Panc1 (cell line): ENCODE data around the gene QKI. TPM values are rescaled to one million over a fixed set of nuclear protein-coding genes. Genes with fewer than 3 reads are reported as not detected.

ENCODE experiments used
- ATAC-seq: fragments of 200-7000 bp; cut with Tn5 transposase; 2 replicates; pipeline ENCODE4 v1.9.1; 2020; ENCODE audit warnings: mild to moderate bottlenecking, moderate library complexity
- BruUV-seq: library from RNA; stranded (reverse); fragments of 400-500 nt; replicated peaks from 2 replicates; lab custom pipeline; 2021; lab: Mats Ljungman, UMichigan
- CTCF ChIA-PET: fragments of 300-600 bp; sonication (Branson Sonifier 250); formaldehyde crosslinking; loops from one replicate; lab custom pipeline; 2022; ENCODE audit warnings: antibody characterized with exemption; lab: Charles Lee
- POLR2A ChIA-PET: fragments of 300-600 bp; sonication (Branson Sonifier 250); formaldehyde crosslinking; loops from one replicate; lab custom pipeline; 2022; ENCODE audit warnings: antibody characterized with exemption; lab: Charles Lee
- DNase-seq: peaks from one replicate; pipeline ENCODE4 v3.0.0-alpha.2; 2010; ENCODE audit warnings: low read depth, low spot score
- H3K27ac ChIP-seq: 2 replicates; pipeline ENCODE4 v1.5.1; 2011; ENCODE audit warnings: mild to moderate bottlenecking, low read length, inconsistent platforms
- H3K27me3 ChIP-seq: fragments of 200-500 bp; sonication (Bioruptor generic); 2 replicates; pipeline ENCODE4 v1.6.0; 2014; ENCODE audit warnings: low read length, inconsistent platforms; ENCODE audit not compliant: control insufficient read depth, insufficient read depth
- H3K36me3 ChIP-seq: fragments of 200-500 bp; sonication (Bioruptor generic); 2 replicates; pipeline ENCODE4 v1.5.1; 2014; ENCODE audit warnings: inconsistent platforms, mild to moderate bottlenecking, low read length, moderate library complexity; ENCODE audit not compliant: control insufficient read depth, insufficient read depth
- H3K4me1 ChIP-seq: 2 replicates; pipeline ENCODE4 v1.5.1; 2011; ENCODE audit warnings: inconsistent platforms, mild to moderate bottlenecking, low read length, moderate library complexity; ENCODE audit not compliant: control insufficient read depth, insufficient read depth
- H3K4me3 ChIP-seq, 2 experiments: 2 replicates each; pipeline ENCODE4 v1.5.1; 2011 to 2012; ENCODE audit warnings: low read depth in 2 of 2, low read length in 2 of 2, mild to moderate bottlenecking in 2 of 2, inconsistent platforms in 1 of 2, moderate library complexity in 1 of 2
- H3K9me3 ChIP-seq: fragments of 200-500 bp; sonication (Bioruptor generic); 2 replicates; pipeline ENCODE4 v1.5.1; 2014; ENCODE audit warnings: low read depth, mild to moderate bottlenecking, inconsistent platforms, low read length, moderate library complexity; ENCODE audit not compliant: control insufficient read depth, insufficient read depth
- CTCF ChIP-seq: fragments of 450-650 bp; IDR thresholded peaks from 2 replicates; pipeline ENCODE4 v1.5.1; 2017; ENCODE audit warnings: mild to moderate bottlenecking
- POLR2AphosphoS5 ChIP-seq: IDR thresholded peaks from 2 replicates; pipeline ENCODE4 v1.6.1; 2012; ENCODE audit warnings: mild to moderate bottlenecking, low read depth, low read length, moderate library complexity
- REST ChIP-seq, 2 experiments: IDR thresholded peaks; 2 replicates each; pipeline ENCODE4 v1.6.1; 2011 to 2012; ENCODE audit warnings: low read depth in 2 of 2, control low read depth in 1 of 2, low read length in 1 of 2, mild to moderate bottlenecking in 1 of 2, moderate library complexity in 1 of 2; ENCODE audit not compliant: insufficient read depth in 1 of 2
- SIN3A ChIP-seq: IDR thresholded peaks from 2 replicates; pipeline ENCODE4 v1.6.1; 2012; ENCODE audit warnings: low read depth, mild to moderate bottlenecking, low read length, moderate library complexity, borderline replicate concordance; ENCODE audit not compliant: insufficient read depth
- TCF7L2 ChIP-seq: IDR thresholded peaks from 2 replicates; pipeline ENCODE4 v1.6.1; 2011; ENCODE audit warnings: mild to moderate bottlenecking, low read depth, low read length, inconsistent platforms
- in situ Hi-C: cut with HindIII; loops from 2 replicates; pipeline ENCODE4 v1.10.0; 2016; ENCODE audit warnings: low sequenced_read_pairs, low pct_unique_long_range_greater_than_20kb
- intact Hi-C: fragments of 100-400 bp; cut with micrococcal nuclease; formaldehyde crosslinking; loops from one replicate; pipeline ENCODE4 v1.10.0; 2022; ENCODE audit not compliant: unreplicated experiment
- total RNA-seq: library from RNA; stranded (reverse); gene quantifications from one replicate; pipeline ENCODE4 v1.2.1, GENCODE V29; 2021; ENCODE audit not compliant: unreplicated experiment

The QKI gene
- total RNA-seq, 1 experiment from 2014 or later, result 176 TPM

- CTCF ChIA-PET, result no interaction called here
- H3K27me3 ChIP-seq, result no peaks in the 10 kb centered on the region
- no peak overlapping the region for H3K4me3 ChIP-seq
- BruUV-seq, result no TSS peak
- POLR2A ChIA-PET, result no interaction called here
- in situ Hi-C loops (no loop called here), intact Hi-C loops (no loop called here)
- DNase-seq, result no peak
- H3K9me3 ChIP-seq, result no peaks in the 10 kb centered on the region
- no peaks in the 10 kb centered on the region for H3K36me3 ChIP-seq
- no peak overlapping the region for H3K27ac ChIP-seq
- TF ChIP-seq REST (IDR thresholded peaks at IDR 0.05; ENCODE audit: insufficient read depth in 1 of 2, low read depth in 2 of 2, low read length in 1 of 2), result no peak
- peak; percentile 63; the same call in 1 of the 2 replicates for ATAC-seq
- peaks cover 30% of the 10 kb centered on the region for H3K4me1 ChIP-seq
Observed at GRCh38 chr6:163494279-163494727, 79.8 kb downstream of the QKI start.

GRCh38 chr6:163496205-163496604 is 81.7 kb downstream of the QKI start:
- H3K27me3 ChIP-seq, result no peaks in the 10 kb centered on the region
- ChIA-PET POLR2A (no interaction called here), CTCF (no interaction called here)
- no peak overlapping the region for H3K27ac ChIP-seq
- H3K4me1 ChIP-seq, result peaks cover 13% of the 10 kb centered on the region
- in situ Hi-C loops (no loop called here), intact Hi-C loops (no loop called here)
- no TSS peak for BruUV-seq
- DNase-seq, result no peak
- H3K9me3 ChIP-seq, result 0 out of 2 replicates have a peak, but pooled peaks cover 4% of the 10 kb centered on the region
- no peaks in the 10 kb centered on the region for H3K36me3 ChIP-seq
- H3K4me3 ChIP-seq, result no peak overlapping the region
- ATAC-seq, result no peak
- TF ChIP-seq POLR2AphosphoS5 (no peak), TCF7L2 (no peak), REST (IDR thresholded peaks at IDR 0.05; ENCODE audit: insufficient read depth in 1 of 2, low read depth in 2 of 2, low read length in 1 of 2) (no peak), SIN3A (no peak), CTCF (no peak)
